B cell (primary cell): ENCODE results near the gene SLC28A3. TPM values are rescaled to one million over a fixed set of nuclear protein-coding genes. Genes with fewer than 3 reads are reported as not detected.

ENCODE experiments used
- ATAC-seq: fragments of 200-7000 bp; cut with Tn5 transposase; one replicate; pipeline ENCODE4 v1.10.0; 2021; ENCODE audit warnings: low read depth, mild to moderate bottlenecking, moderate number of reproducible peaks, moderate library complexity
- CTCF ChIA-PET: fragments of 350-600 bp; sonication (Branson Sonifier 250); formaldehyde crosslinking; loops from one replicate; lab custom pipeline; 2021; ENCODE audit warnings: antibody characterized with exemption, inconsistent platforms; lab: Charles Lee
- POLR2A ChIA-PET: fragments of 350-600 bp; sonication (Branson Sonifier 250); formaldehyde crosslinking; loops from one replicate; lab custom pipeline; 2021; ENCODE audit warnings: antibody characterized with exemption; lab: Charles Lee
- DNase-seq: peaks from one replicate; pipeline ENCODE4 v3.0.0; 2013
- H2AFZ ChIP-seq: 2 replicates; pipeline ENCODE4 v1.6.1; 2012; ENCODE audit warnings: mild to moderate bottlenecking, low read depth, low read length; ENCODE audit not compliant: insufficient read depth, poor library complexity, severe bottlenecking
- H3K27ac ChIP-seq, 2 donors: 1 replicate in 1 of 2; 2 replicates in 1 of 2; pipeline ENCODE4 v1.5.1; 2012 to 2013; ENCODE audit warnings: low read length in 2 of 2, mild to moderate bottlenecking in 2 of 2, moderate library complexity in 1 of 2
- H3K27me3 ChIP-seq, 4 experiments: fragments of 200-600 bp in 1 of 4; sonication (generic) in 1 of 4; replicated peaks in 1 of 4; 1 replicate in 2 of 4; 2 replicates in 2 of 4; pipeline versions ENCODE4 v1.6.1 to v1.7.0; 2013 to 2016; ENCODE audit warnings: low read length in 3 of 4, mild to moderate bottlenecking in 2 of 4, mixed read lengths in 1 of 4, moderate library complexity in 1 of 4; ENCODE audit not compliant: insufficient read depth in 4 of 4, control insufficient read depth in 3 of 4; ENCODE audit errors: control extremely low read depth in 1 of 4
- H3K36me3 ChIP-seq, 2 experiments: replicated peaks in 1 of 2; 1 replicate in 1 of 2; 2 replicates in 1 of 2; pipeline versions ENCODE4 v1.6.1 to v1.7.1; 2013; ENCODE audit warnings: low read length in 1 of 2; ENCODE audit not compliant: insufficient read depth in 2 of 2, control insufficient read depth in 1 of 2; ENCODE audit errors: control extremely low read depth in 1 of 2, extremely low read depth in 1 of 2
- H3K4me1 ChIP-seq, 2 donors: fragments of 200-600 bp in 1 of 2; sonication (generic) in 1 of 2; 1 replicate in 1 of 2; 2 replicates in 1 of 2; pipeline versions ENCODE4 v1.5.1 to v1.6.1; 2013 to 2017; ENCODE audit warnings: low read length in 2 of 2; ENCODE audit not compliant: control insufficient read depth in 2 of 2, insufficient read depth in 2 of 2
- H3K4me2 ChIP-seq: replicated peaks from 2 replicates; pipeline ENCODE3; 2012; ENCODE audit warnings: mild to moderate bottlenecking, low read depth, low read length; ENCODE audit not compliant: poor library complexity, severe bottlenecking
- H3K4me3 ChIP-seq, 5 experiments: fragments of 200-600 bp in 1 of 5; sonication (generic) in 1 of 5; 1 replicate in 3 of 5; 2 replicates in 2 of 5; pipeline versions ENCODE4 v1.5.1 to v1.7.0; 2011 to 2016; ENCODE audit warnings: low read length in 4 of 5, mild to moderate bottlenecking in 4 of 5, low read depth in 2 of 5, control low read depth in 1 of 5, moderate library complexity in 1 of 5; ENCODE audit not compliant: insufficient read depth in 1 of 5; ENCODE audit errors: control extremely low read depth in 1 of 5, extremely low read depth in 1 of 5
- H3K79me2 ChIP-seq: fragments of 200-600 bp; sonication (generic); one replicate; pipeline ENCODE4 v1.6.0; 2016; ENCODE audit warnings: low read length; ENCODE audit not compliant: control insufficient read depth, insufficient read depth
- H3K9ac ChIP-seq: fragments of 200-600 bp; sonication (generic); 2 replicates; pipeline ENCODE4 v1.6.1; 2017; ENCODE audit warnings: mild to moderate bottlenecking, low read length, moderate library complexity
- H3K9me3 ChIP-seq, 3 donors: one replicate each; pipeline versions ENCODE4 v1.6.1 to v1.7.1; 2013; ENCODE audit warnings: low read length in 2 of 3; ENCODE audit not compliant: control insufficient read depth in 2 of 3, insufficient read depth in 1 of 3; ENCODE audit errors: control extremely low read depth in 1 of 3
- H4K20me1 ChIP-seq: 2 replicates; pipeline ENCODE4 v1.6.0; 2012; ENCODE audit warnings: mild to moderate bottlenecking, low read length; ENCODE audit not compliant: insufficient read depth, control insufficient read depth, poor library complexity, severe bottlenecking
- H3K27ac Mint-ChIP-seq: one replicate; pipeline ENCODE4 v1.8.0; 2021; ENCODE audit warnings: mixed read lengths
- H3K27me3 Mint-ChIP-seq: one replicate; pipeline ENCODE4 v1.8.0; 2021; ENCODE audit warnings: mixed read lengths
- H3K4me1 Mint-ChIP-seq: one replicate; pipeline ENCODE4 v1.8.0; 2021; ENCODE audit warnings: mixed read lengths
- H3K4me3 Mint-ChIP-seq: one replicate; pipeline ENCODE4 v1.8.0; 2021; ENCODE audit warnings: mixed read lengths
- H3K9me3 Mint-ChIP-seq: one replicate; pipeline ENCODE4 v1.8.0; 2022; ENCODE audit warnings: mixed read lengths; ENCODE audit not compliant: insufficient read depth
- CTCF ChIP-seq: fragments of 200-600 bp; IDR thresholded peaks from one replicate; pipeline ENCODE4 v1.8.0; 2022; ENCODE audit warnings: antibody characterized with exemption, mild to moderate bottlenecking
- EZH2 ChIP-seq: IDR thresholded peaks from 2 replicates; pipeline ENCODE4 v1.6.1; 2012; ENCODE audit warnings: borderline replicate concordance, low read depth, mild to moderate bottlenecking, moderate library complexity, low read length; ENCODE audit not compliant: insufficient read depth, poor library complexity, severe bottlenecking
- WGBS: methylation state at CpG from one replicate; pipeline ENCODE4 v1.1.5; 2013; ENCODE audit warnings: missing lambda C conversion rate; ENCODE audit not compliant: insufficient coverage; 5-methylcytosine and 5-hydroxymethylcytosine counted together
- intact Hi-C: fragments of 100-400 bp; cut with micrococcal nuclease; formaldehyde crosslinking; loops from one replicate; pipeline ENCODE4 v1.10.0; 2022
- polyA plus RNA-seq: library from polyadenylated mRNA; depleted of rRNA; stranded (reverse); fragments of >200 nt; gene quantifications from 2 replicates; pipeline ENCODE4 v1.2.3, GENCODE V29; 2012
- total RNA-seq, 2 donors: library from RNA; stranded (reverse); fragments of 120-200 nt in 1 of 2; gene quantifications; 1 replicate in 1 of 2; 2 replicates in 1 of 2; pipeline versions ENCODE4 v1.2.3 to v1.2.4, GENCODE V29; 2013 to 2022

The SLC28A3 gene
- total and polyA plus RNA-seq, 2 donors (not counting 1 experiment from before 2014, with no cell fraction given), result not detected

- Histone ChIP-seq H3K9ac (no peak overlapping the region), H4K20me1 (no peaks in the 10 kb centered on the region), H3K79me2 (no peaks in the 10 kb centered on the region), H3K36me3 (no peaks in the 10 kb centered on the region), H3K4me3 (no peak overlapping the region), H3K9me3 (no peaks in the 10 kb centered on the region), H3K4me2 (no peak overlapping the region), H2AFZ (no peak overlapping the region), H3K4me1 (peaks cover 0 to under 1% of the 10 kb centered on the region in 2 donors), H3K27ac (no peak overlapping the region), H3K27me3 (no peaks in the 10 kb centered on the region)
- H3K27ac Mint-ChIP-seq, result no peak overlapping the region
- CTCF ChIA-PET, result no interaction called here
- H3K9me3 Mint-ChIP-seq, result no peaks in the 10 kb centered on the region
- 100% methylated on average over 1 of the region's 1 CpG for WGBS
- no peak for DNase-seq
- intact Hi-C loops, result no loop called here
- no peak for ATAC-seq
- H3K27me3 Mint-ChIP-seq, result peaks cover 5% of the 10 kb centered on the region
- no peak overlapping the region for H3K4me3 Mint-ChIP-seq
- no peak for TF ChIP-seq EZH2
- no peak for TF ChIP-seq CTCF
- POLR2A ChIA-PET, result no interaction called here
- H3K4me1 Mint-ChIP-seq, result peaks cover 1% of the 10 kb centered on the region
Measured at GRCh38 chr9:84320231-84320630, 20.3 kb downstream of the SLC28A3 start.

GRCh38 chr9:84319632-84320031 is 20.9 kb downstream of the SLC28A3 start:
- no peaks in the 10 kb centered on the region for H3K27me3 ChIP-seq

More at GRCh38 chr9:84319632-84320031, 20.9 kb downstream of the SLC28A3 start:
- TF ChIP-seq EZH2, result no peak
- no peak for TF ChIP-seq CTCF
- H3K4me3 ChIP-seq, result no peak overlapping the region
- no peak overlapping the region for H3K9ac ChIP-seq
- no peak overlapping the region for H3K4me3 Mint-ChIP-seq
- H3K9me3 ChIP-seq, result no peaks in the 10 kb centered on the region
- H3K4me2 ChIP-seq, result no peak overlapping the region
- no peaks in the 10 kb centered on the region for H3K36me3 ChIP-seq
- intact Hi-C loops, result no loop called here
- no peaks in the 10 kb centered on the region for H3K79me2 ChIP-seq
- ChIA-PET POLR2A (no interaction called here), CTCF (interaction anchor here (0.7 kb wide), 1 partner anchor 9 kb away, joined by 3 read pairs; no protein-coding TSS in a partner anchor)
- no peak overlapping the region for H3K27ac ChIP-seq
- H3K27ac Mint-ChIP-seq, result no peak overlapping the region
- no peaks in the 10 kb centered on the region for H4K20me1 ChIP-seq
- peaks cover 5% of the 10 kb centered on the region for H3K27me3 Mint-ChIP-seq
- ATAC-seq (no peak), DNase-seq (no peak)
- H3K9me3 Mint-ChIP-seq, result no peaks in the 10 kb centered on the region
- no peak overlapping the region for H2AFZ ChIP-seq
- H3K4me1 Mint-ChIP-seq, result peaks cover 5% of the 10 kb centered on the region
- H3K4me1 ChIP-seq, result peaks cover 0 to 3% of the 10 kb centered on the region in 2 donors
- 91% methylated on average over 4 of the region's 4 CpGs for WGBS
